ENCODE measurements around the gene MYL6B. TPM values are rescaled to one million over a fixed set of nuclear protein-coding genes. Genes with fewer than 3 reads are reported as not detected.

MYL6B gene
- total and polyA plus RNA-seq, 2 donors (not counting 3 experiments of a cell fraction or from before 2014, with no cell fraction given): 135 to 185 TPM

- DNase-seq (ENCODE audit: low read depth, low spot score) (peak; percentile 41), FAIRE-seq (no peak)
- Histone ChIP-seq H3K4me2 (ENCODE audit: insufficient read depth, low read length) (peak overlapping the region; percentile 19), H3K9me3 (replicated peaks; ENCODE audit: control insufficient read depth, insufficient read depth, low read length) (no peaks in the 10 kb centered on the region), H2AFZ (ENCODE audit: low read depth, low read length) (no peak overlapping the region), H3K79me2 (ENCODE audit: control insufficient read depth, insufficient read depth, low read length) (no peaks in the 10 kb centered on the region), H3K4me1 (ENCODE audit: control insufficient read depth, extremely low read depth, insufficient read depth, low read length) (peaks cover 35% of the 10 kb centered on the region), H3K27me3 (ENCODE audit: control insufficient read depth in 2 of 2, insufficient read depth in 2 of 2, low read length in 2 of 2) (no peaks in the 10 kb centered on the region), H3K9me1 (replicated peaks; ENCODE audit: control insufficient read depth, extremely low read depth, insufficient read depth, low read length) (no peaks in the 10 kb centered on the region), H3K27ac (ENCODE audit: insufficient read depth, low read depth, low read length) (no peak overlapping the region), H3K4me3 (replicated peaks in 1 of 3; ENCODE audit: insufficient read depth in 1 of 3, low read depth in 1 of 3, low read length in 3 of 3) (no peak overlapping the region), H3K36me3 (ENCODE audit: control insufficient read depth in 2 of 2, extremely low read depth in 1 of 2, insufficient read depth in 2 of 2, low read length in 2 of 2) (peaks cover 6 to 20% of the 10 kb centered on the region in 2 experiments), H3K9ac (replicated peaks; ENCODE audit: extremely low read depth, insufficient read depth, low read length) (no peak overlapping the region), H4K20me1 (replicated peaks; ENCODE audit: control insufficient read depth, extremely low read depth, insufficient read depth, low read length) (no peaks in the 10 kb centered on the region)
- POLR2A ChIA-PET: interaction anchor here (2.3 kb wide), 1 partner anchor 19 kb away, joined by 10 read pairs; the partner anchor contains the start of gene RNF41
- dilution Hi-C loops (cut with MboI; ENCODE audit: extremely low pct_ligation_motif_present, low sequenced_read_pairs): no loop called here
- TF ChIP-seq EZH2 (IDR thresholded peaks at IDR 0.05; ENCODE audit: borderline replicate concordance, low read depth, low read length, severe bottlenecking) (no peak), POLR2A (IDR thresholded peaks at IDR 0.05; ENCODE audit: low read depth, low read length) (no peak), MAX (IDR thresholded peaks at IDR 0.05; ENCODE audit: insufficient read depth, insufficient read length) (no peak), POLR2AphosphoS5 (IDR thresholded peaks at IDR 0.05; ENCODE audit: insufficient read depth, low read depth, low read length) (no peak), MYC (IDR thresholded peaks at IDR 0.05; ENCODE audit: low read depth, low read length) (no peak), GATA2 (IDR thresholded peaks at IDR 0.05; ENCODE audit: insufficient read depth, insufficient read length, low read depth, low read length) (no peak), FOS (IDR thresholded peaks at IDR 0.05; ENCODE audit: borderline replicate concordance, insufficient read depth, low read length) (no peak), JUN (IDR thresholded peaks at IDR 0.05; ENCODE audit: borderline replicate concordance, insufficient read depth, insufficient read length, low read depth) (no peak)
- TF ChIP-seq, protein P1, sequence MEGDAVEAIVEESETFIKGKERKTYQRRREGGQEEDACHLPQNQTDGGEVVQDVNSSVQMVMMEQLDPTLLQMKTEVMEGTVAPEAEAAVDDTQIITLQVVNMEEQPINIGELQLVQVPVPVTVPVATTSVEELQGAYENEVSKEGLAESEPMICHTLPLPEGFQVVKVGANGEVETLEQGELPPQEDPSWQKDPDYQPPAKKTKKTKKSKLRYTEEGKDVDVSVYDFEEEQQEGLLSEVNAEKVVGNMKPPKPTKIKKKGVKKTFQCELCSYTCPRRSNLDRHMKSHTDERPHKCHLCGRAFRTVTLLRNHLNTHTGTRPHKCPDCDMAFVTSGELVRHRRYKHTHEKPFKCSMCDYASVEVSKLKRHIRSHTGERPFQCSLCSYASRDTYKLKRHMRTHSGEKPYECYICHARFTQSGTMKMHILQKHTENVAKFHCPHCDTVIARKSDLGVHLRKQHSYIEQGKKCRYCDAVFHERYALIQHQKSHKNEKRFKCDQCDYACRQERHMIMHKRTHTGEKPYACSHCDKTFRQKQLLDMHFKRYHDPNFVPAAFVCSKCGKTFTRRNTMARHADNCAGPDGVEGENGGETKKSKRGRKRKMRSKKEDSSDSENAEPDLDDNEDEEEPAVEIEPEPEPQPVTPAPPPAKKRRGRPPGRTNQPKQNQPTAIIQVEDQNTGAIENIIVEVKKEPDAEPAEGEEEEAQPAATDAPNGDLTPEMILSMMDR (IDR thresholded peaks at IDR 0.05; ENCODE audit: extremely low read depth in 1 of 2, insufficient read depth in 1 of 2, low read depth in 1 of 2, low read length in 2 of 2): no peak
- BruUV-seq (replicated peaks): no TSS peak
- intact Hi-C loops (cut with micrococcal nuclease): no loop called here
- CTCF ChIA-PET: interaction anchor here (0.8 to 8.5 kb wide), 5 partner anchors 10 to 56 kb away, joined by 3 to 54 read pairs (median 3); partner anchors contain the start of genes ANKRD52, RNF41 and SMARCC2
Measured at GRCh38 chr12:56202366-56202765, 50.0 kb downstream of the MYL6B start.
